ENCODE measurements around the gene SPON1.

- no peak for TF ChIP-seq NFRKB (IDR thresholded peaks at IDR 0.05)
- TF ChIP-seq ELF4 (IDR thresholded peaks at IDR 0.05), result no peak
- no peak for TF ChIP-seq FOXK2 (IDR thresholded peaks at IDR 0.05)
- no peak for TF ChIP-seq SP1 (IDR thresholded peaks at IDR 0.05)
- TF ChIP-seq TARDBP (IDR thresholded peaks at IDR 0.05), result no peak
- TF ChIP-seq FOXM1 (IDR thresholded peaks at IDR 0.05; ENCODE audit: borderline replicate concordance), result no peak
- TF ChIP-seq LEF1 (IDR thresholded peaks at IDR 0.05; ENCODE audit: borderline replicate concordance), result no peak
- no peak for TF ChIP-seq ZNF384 (IDR thresholded peaks at IDR 0.05)
- TF ChIP-seq BHLHE40 (IDR thresholded peaks at IDR 0.05; ENCODE audit: borderline replicate concordance), result no peak
- no peak for TF ChIP-seq ARNT (IDR thresholded peaks at IDR 0.05)
These were observed 231.1 kb downstream of the SPON1 start for GRCh38 chr11:14193644-14194043.
